ENCODE data around the gene GPR85.

The GPR85 gene

GRCh38 chr7:113084496-113085172 lies 2.0 kb downstream of the GPR85 start:
- no peak for TF ChIP-seq CTCF (IDR thresholded peaks at IDR 0.05; ENCODE audit: low read depth, low read length)
- no peak for DNase-seq (ENCODE audit: low read depth, low spot score)
- H3K4me3 ChIP-seq (ENCODE audit: low read depth, low read length): no peak overlapping the region
- in situ Hi-C loops (cut with HindIII; ENCODE audit: low sequenced_read_pairs): no loop called here

GRCh38 chr7:113083816-113084495 lies 2.7 kb downstream of the GPR85 start:
- no peak for TF ChIP-seq CTCF (IDR thresholded peaks at IDR 0.05; ENCODE audit: low read depth, low read length)
- DNase-seq (ENCODE audit: low read depth, low spot score): no peak
- in situ Hi-C loops (cut with HindIII; ENCODE audit: low sequenced_read_pairs): no loop called here
- H3K4me3 ChIP-seq (ENCODE audit: low read depth, low read length): no peak overlapping the region

GRCh38 chr7:113083132-113083815 lies 3.4 kb downstream of the GPR85 start:
- no peak overlapping the region for H3K4me3 ChIP-seq (ENCODE audit: low read depth, low read length)
- no peak for DNase-seq (ENCODE audit: low read depth, low spot score)
- TF ChIP-seq CTCF (IDR thresholded peaks at IDR 0.05; ENCODE audit: low read depth, low read length): no peak
- in situ Hi-C loops (cut with HindIII; ENCODE audit: low sequenced_read_pairs): no loop called here

GRCh38 chr7:113078331-113078730 lies 8.3 kb downstream of the GPR85 start:
- no peak for DNase-seq (ENCODE audit: low read depth, low spot score)
- no peak overlapping the region for H3K4me3 ChIP-seq (ENCODE audit: low read depth, low read length)
- in situ Hi-C loops (cut with HindIII; ENCODE audit: low sequenced_read_pairs): no loop called here
- TF ChIP-seq CTCF (IDR thresholded peaks at IDR 0.05; ENCODE audit: low read depth, low read length): no peak

GRCh38 chr7:113076703-113077102 lies 9.9 kb downstream of the GPR85 start:
- TF ChIP-seq CTCF (IDR thresholded peaks at IDR 0.05; ENCODE audit: low read depth, low read length): no peak
- DNase-seq (ENCODE audit: low read depth, low spot score): no peak
- H3K4me3 ChIP-seq (ENCODE audit: low read depth, low read length): no peak overlapping the region
- in situ Hi-C loops (cut with HindIII; ENCODE audit: low sequenced_read_pairs): no loop called here

- in situ Hi-C loops (cut with HindIII; ENCODE audit: low sequenced_read_pairs): no loop called here
- no peak for TF ChIP-seq CTCF (IDR thresholded peaks at IDR 0.05; ENCODE audit: low read depth, low read length)
- DNase-seq (ENCODE audit: low read depth, low spot score): peak; percentile 34
- H3K4me3 ChIP-seq (ENCODE audit: low read depth, low read length): no peak overlapping the region
These were observed 15.2 kb downstream of the GPR85 start for GRCh38 chr7:113071465-113071864.
